Lower leg skin (tissue), 4 donors: Measurements from ENCODE around the gene OST4. TPM values are rescaled to one million over a fixed set of nuclear protein-coding genes. Genes with fewer than 3 reads are reported as not detected.

Experiments
- DNase-seq, 2 donors: peaks; one replicate each; pipeline ENCODE4 v3.0.0-alpha.2; 2019; ENCODE audit warnings: low spot score in 2 of 2
- H3K4me3 ChIP-seq: fragments of 200-600 bp; sonication (generic); 2 replicates; pipeline ENCODE4 v1.5.1; 2017; ENCODE audit warnings: mild to moderate bottlenecking, low read depth; ENCODE audit not compliant: poor library complexity, severe bottlenecking
- POLR2A ChIP-seq, 2 donors: fragments of 450-650 bp; IDR thresholded peaks; one replicate each; pipeline ENCODE4 v1.6.1; 2016 to 2017; ENCODE audit warnings: antibody characterized with exemption in 2 of 2, mild to moderate bottlenecking in 1 of 2, moderate library complexity in 1 of 2
- WGBS, 2 donors: methylation state at CpG; one replicate each; pipeline ENCODE4 v1.1.5; 2018; 5-methylcytosine and 5-hydroxymethylcytosine counted together
- intact Hi-C: fragments of 100-400 bp; cut with DNase I; formaldehyde crosslinking; loops from one replicate; pipeline ENCODE4 v1.15.0; 2023; ENCODE audit warnings: low total_unique reads
- total RNA-seq, 4 donors: library from RNA; depleted of rRNA; stranded (reverse); fragments of >200 nt; gene quantifications; one replicate each; pipeline ENCODE4 v1.1.0, GENCODE V29; 2016
- TF ChIP-seq, protein P1 (sequence below), 3 donors: fragments of 450-650 bp; IDR thresholded peaks; one replicate each; pipeline ENCODE4 v1.5.1; 2016; ENCODE audit warnings: antibody characterized with exemption in 3 of 3, mild to moderate bottlenecking in 3 of 3, moderate library complexity in 2 of 3

OST4 gene
- total RNA-seq, 4 donors from 2014 or later, result 144 to 236 (median 195) TPM

DNA sequence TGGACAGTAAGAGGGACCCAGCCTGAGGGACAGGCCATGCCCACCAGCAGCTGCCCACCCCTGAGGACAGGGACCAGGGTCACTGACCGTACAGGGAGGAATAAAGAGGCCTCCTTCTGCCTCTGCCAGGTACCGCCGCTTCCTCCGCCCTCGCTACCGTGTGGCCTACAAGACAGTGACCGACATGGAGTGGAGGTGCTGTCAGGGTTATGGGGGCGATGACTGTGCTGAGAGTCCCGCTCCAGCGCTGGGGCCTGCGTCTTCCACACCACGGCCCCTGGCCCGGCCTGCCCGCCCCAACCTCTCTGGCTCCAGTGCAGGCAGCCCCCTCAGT lies 9.1 kb upstream of the OST4 start:
- H3K4me3 ChIP-seq, result no peak overlapping the region
- intact Hi-C loops, result no loop called here
- TF ChIP-seq, protein P1, sequence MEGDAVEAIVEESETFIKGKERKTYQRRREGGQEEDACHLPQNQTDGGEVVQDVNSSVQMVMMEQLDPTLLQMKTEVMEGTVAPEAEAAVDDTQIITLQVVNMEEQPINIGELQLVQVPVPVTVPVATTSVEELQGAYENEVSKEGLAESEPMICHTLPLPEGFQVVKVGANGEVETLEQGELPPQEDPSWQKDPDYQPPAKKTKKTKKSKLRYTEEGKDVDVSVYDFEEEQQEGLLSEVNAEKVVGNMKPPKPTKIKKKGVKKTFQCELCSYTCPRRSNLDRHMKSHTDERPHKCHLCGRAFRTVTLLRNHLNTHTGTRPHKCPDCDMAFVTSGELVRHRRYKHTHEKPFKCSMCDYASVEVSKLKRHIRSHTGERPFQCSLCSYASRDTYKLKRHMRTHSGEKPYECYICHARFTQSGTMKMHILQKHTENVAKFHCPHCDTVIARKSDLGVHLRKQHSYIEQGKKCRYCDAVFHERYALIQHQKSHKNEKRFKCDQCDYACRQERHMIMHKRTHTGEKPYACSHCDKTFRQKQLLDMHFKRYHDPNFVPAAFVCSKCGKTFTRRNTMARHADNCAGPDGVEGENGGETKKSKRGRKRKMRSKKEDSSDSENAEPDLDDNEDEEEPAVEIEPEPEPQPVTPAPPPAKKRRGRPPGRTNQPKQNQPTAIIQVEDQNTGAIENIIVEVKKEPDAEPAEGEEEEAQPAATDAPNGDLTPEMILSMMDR (IDR thresholded peaks at IDR 0.05), result no peak
- no peak for TF ChIP-seq POLR2A (IDR thresholded peaks at IDR 0.05)
- WGBS, 2 donors, result 88 to 90% methylated on average over 14 of the region's 14 CpGs
- DNase-seq, result no peak

DNA sequence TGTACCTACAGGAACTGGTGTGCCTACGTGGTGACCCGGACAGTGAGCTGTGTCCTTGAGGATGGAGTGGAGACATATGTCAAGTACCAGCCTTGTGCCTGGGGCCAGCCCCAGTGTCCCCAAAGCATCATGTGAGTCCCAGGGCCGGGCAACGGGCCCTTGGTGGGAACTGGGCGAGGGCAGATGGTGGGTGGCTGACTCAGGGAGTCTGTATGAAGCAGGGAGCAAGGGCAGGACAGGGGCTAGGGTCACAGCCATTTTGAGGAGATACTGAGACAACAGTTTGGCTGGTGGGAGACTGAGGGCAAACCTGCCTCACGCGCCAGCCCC lies 8.7 kb upstream of the OST4 start:
- WGBS, 2 donors, result 62 to 76% methylated on average over 7 of the region's 7 CpGs
- TF ChIP-seq POLR2A (IDR thresholded peaks at IDR 0.05), result no peak
- TF ChIP-seq, protein P1 (IDR thresholded peaks at IDR 0.05), result no peak
- no peak overlapping the region for H3K4me3 ChIP-seq
- DNase-seq, result no peak
- intact Hi-C loops, result no loop called here

DNA sequence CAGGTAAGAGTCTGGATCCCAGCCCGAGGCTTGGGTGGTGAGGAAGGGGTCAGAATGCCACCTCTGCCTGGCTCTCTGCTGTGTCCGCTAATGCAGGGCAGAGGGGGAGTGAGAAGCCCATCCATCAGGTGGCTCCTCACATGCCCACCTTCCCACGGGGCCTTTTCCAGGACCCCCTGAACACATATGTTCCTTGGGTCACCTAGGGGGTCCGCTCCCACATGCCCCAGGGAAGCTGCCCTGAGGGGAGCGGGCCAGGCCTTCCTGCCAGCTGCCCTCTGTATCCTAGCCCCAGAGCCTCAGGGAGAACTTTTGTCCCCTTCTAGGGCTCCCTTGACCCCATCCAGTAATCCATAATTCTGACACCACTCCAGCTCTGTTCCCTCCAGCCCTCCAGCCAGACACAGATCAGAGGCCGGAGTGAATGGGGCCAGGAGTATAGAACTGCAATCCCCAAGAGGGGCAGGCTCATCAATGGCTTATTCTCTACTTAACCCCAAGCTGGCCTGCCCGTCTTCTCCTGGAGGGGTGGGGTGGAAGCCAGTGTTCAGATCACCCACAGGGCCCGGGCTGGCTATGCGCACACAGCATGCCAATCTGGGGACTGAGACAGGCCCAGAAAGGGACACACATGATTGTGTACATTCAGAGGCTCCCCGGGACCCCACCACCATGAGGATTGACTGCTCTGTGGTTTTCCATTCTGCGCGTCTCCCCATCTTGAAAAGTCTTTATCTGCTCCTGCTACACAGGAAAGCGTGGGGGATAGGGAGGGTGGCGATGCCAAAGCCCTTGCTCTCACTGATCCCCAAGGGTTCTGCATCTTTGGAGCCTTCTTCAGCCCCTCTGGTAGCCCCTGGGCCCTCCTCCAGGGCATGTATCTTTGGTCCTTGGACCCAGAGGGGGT lies 8.0 kb upstream of the OST4 start:
- DNase-seq, result no peak
- 64% methylated on average over 14 of the region's 14 CpGs for WGBS, 2 donors
- TF ChIP-seq, protein P1 (IDR thresholded peaks at IDR 0.05), result no peak
- TF ChIP-seq POLR2A (IDR thresholded peaks at IDR 0.05), result no peak
- intact Hi-C loops, result loop anchor here (5.0 kb wide), 1 partner anchor 107 kb away; the partner anchor contains the start of gene MAPRE3
- peak overlapping the region; percentile 10 for H3K4me3 ChIP-seq

DNA sequence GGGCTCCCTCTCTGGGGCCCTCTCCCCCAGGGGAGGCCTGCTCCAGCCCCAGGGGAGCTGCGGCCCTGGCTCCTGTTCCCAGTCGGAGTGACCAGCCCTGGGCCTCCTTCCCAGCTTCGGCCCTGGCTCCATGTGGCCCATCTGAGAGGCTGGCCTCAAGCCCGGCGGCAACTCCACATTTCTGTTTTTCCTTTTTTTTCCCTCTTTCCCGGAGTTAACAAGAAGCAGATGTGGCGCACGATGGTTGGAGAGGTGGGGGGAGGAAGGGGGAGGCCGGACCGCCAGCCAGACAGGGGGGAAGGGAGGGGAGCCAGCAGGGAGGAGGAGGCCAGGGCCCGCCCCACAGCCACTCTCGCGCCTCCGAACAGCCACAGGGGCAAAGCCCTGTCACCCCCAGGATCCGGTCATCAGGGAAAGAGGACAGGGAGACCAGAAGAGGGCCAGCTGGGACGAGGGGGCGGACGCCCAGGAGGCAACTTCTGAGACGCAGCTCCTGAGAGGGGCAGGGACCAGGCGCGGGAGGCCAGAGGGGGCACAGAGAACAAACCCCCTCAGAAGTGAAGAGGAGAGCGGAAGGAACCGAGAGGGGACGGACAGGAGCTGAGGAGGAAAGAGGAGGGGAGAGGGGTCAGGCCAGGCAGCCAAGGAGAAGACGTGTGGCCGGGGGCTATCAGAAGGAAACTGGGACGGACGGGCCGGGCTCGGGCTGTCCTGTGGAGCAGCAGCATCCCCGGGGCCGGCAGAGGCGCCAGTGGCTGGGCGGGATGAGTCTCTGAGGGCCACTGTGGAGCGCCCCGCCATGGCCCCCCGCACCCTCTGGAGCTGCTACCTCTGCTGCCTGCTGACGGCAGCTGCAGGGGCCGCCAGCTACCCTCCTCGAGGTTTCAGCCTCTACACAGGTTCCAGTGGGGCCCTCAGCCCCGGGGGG lies 7.1 kb upstream of the OST4 start, which contains the start of gene EMILIN1:
TSS of gene EMILIN1 (plus strand) at position 349 of the 928 bp plus-strand sequence. CDS start at position 800, 451 bp downstream.
- peak; percentile 80 to 97 for DNase-seq
- intact Hi-C loops, result loop anchor here (5.0 kb wide), 1 partner anchor 106 kb away; the partner anchor contains the start of gene MAPRE3
- TF ChIP-seq POLR2A (IDR thresholded peaks at IDR 0.05), result no peak
- TF ChIP-seq, protein P1 (IDR thresholded peaks at IDR 0.05), result no peak
- peak within 1 kb of the TSS; percentile 10 for H3K4me3 ChIP-seq
- 43 to 46% methylated on average over 32 to 41 of the region's 41 CpGs for WGBS, 2 donors

DNA sequence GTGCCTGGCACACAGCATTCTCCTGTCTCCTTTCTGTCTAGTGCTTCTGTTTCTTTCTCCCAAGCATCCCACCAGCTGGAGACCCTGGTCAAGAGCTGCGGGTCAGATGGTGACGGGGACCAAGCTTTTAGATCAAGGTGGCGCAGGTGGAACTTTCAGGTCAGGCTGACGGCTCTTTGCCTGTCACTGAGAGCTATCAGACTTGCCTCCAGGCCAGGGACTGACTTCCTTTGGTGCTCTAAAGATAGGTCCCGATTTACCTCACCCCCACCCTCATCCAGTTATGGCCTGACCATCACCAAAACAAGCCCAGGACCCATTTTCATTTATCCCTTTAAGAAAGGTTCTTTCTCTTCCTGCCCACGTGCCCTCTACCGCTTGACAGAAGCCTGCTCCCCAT lies 5.8 kb upstream of the OST4 start:
- no peak overlapping the region for H3K4me3 ChIP-seq
- DNase-seq, result no peak
- TF ChIP-seq POLR2A (IDR thresholded peaks at IDR 0.05), result no peak
- TF ChIP-seq, protein P1 (IDR thresholded peaks at IDR 0.05), result no peak
- intact Hi-C loops, result loop anchor here (5.0 kb wide), 1 partner anchor 105 kb away; the partner anchor contains the start of gene MAPRE3
- 71 to 79% methylated on average over 7 of the region's 7 CpGs for WGBS, 2 donors
